ENCODE data around the gene XPO5.
"Not testable (repeated sequence)": the region's sequence is repeated elsewhere in the genome, so short reads cannot be mapped to it uniquely, and the experiment has no call there.

Gene XPO5

GRCh38 chr6:43584892-43585570, 9.2 kb upstream of the XPO5 start:
- DNase-seq (ENCODE audit: low read depth in 2 of 2), result no peak

GRCh38 chr6:43582911-43583310, 7.1 kb upstream of the XPO5 start:
- DNase-seq (ENCODE audit: low read depth in 2 of 2), result no peak

GRCh38 chr6:43579171-43579570, 3.3 kb upstream of the XPO5 start:
- DNase-seq (ENCODE audit: low read depth in 2 of 2), result no peak

GRCh38 chr6:43578748-43579147, 2.9 kb upstream of the XPO5 start:
- DNase-seq (ENCODE audit: low read depth in 2 of 2), result no peak

- DNase-seq (ENCODE audit: low read depth in 2 of 2), result no peak
These were observed 600 bp downstream of the XPO5 start for GRCh38 chr6:43575105-43575771.

GRCh38 chr6:43572015-43572414, 3.8 kb downstream of the XPO5 start:
- no peak for DNase-seq (ENCODE audit: low read depth in 2 of 2)

GRCh38 chr6:43570876-43571441, 4.9 kb downstream of the XPO5 start:
- DNase-seq (ENCODE audit: low read depth in 2 of 2), result no peak

- DNase-seq (ENCODE audit: low read depth in 2 of 2), result no peak
These were observed 16.5 kb downstream of the XPO5 start for GRCh38 chr6:43559328-43559727.

- DNase-seq (ENCODE audit: low read depth in 2 of 2), result not testable (repeated sequence)
These were observed 18.2 kb downstream of the XPO5 start for GRCh38 chr6:43557620-43558019.

GRCh38 chr6:43547222-43547621, 28.6 kb downstream of the XPO5 start:
- DNase-seq (ENCODE audit: low read depth in 2 of 2), result no peak

- DNase-seq (ENCODE audit: low read depth in 2 of 2), result no peak
These were observed 31.4 kb downstream of the XPO5 start for GRCh38 chr6:43544461-43544860.

- DNase-seq (ENCODE audit: low read depth in 2 of 2), result no peak
These were observed 33.9 kb downstream of the XPO5 start for GRCh38 chr6:43541774-43542471.

- DNase-seq (ENCODE audit: low read depth in 2 of 2), result no peak
These were observed 35.3 kb downstream of the XPO5 start for GRCh38 chr6:43540507-43540906.

- DNase-seq (ENCODE audit: low read depth in 2 of 2), result not testable (repeated sequence)
These were observed 36.4 kb downstream of the XPO5 start for GRCh38 chr6:43539409-43539808.

- not testable (repeated sequence) for DNase-seq (ENCODE audit: low read depth in 2 of 2)
These were observed 36.9 kb downstream of the XPO5 start for GRCh38 chr6:43538986-43539385.

- DNase-seq (ENCODE audit: low read depth in 2 of 2), result no peak
These were observed 43.6 kb downstream of the XPO5 start for GRCh38 chr6:43532201-43532600.

- no peak for DNase-seq (ENCODE audit: low read depth in 2 of 2)
These were observed 51.3 kb downstream of the XPO5 start for GRCh38 chr6:43524483-43524961.

- DNase-seq (ENCODE audit: low read depth in 2 of 2), result no peak
These were observed 52.6 kb downstream of the XPO5 start for GRCh38 chr6:43523284-43523683.

GRCh38 chr6:43522547-43523261, 53.1 kb downstream of the XPO5 start:
- no peak for DNase-seq (ENCODE audit: low read depth in 2 of 2)

- no peak for DNase-seq (ENCODE audit: low read depth in 2 of 2)
These were observed 54.0 kb downstream of the XPO5 start for GRCh38 chr6:43521836-43522235.

- no peak for DNase-seq (ENCODE audit: low read depth in 2 of 2)
These were observed 55.7 kb downstream of the XPO5 start for GRCh38 chr6:43520097-43520496.

All from stimulated activated CD8-positive, alpha-beta memory T cell treated with anti-CD3 and anti-CD28 coated beads, Interleukin-15, amount 100 ng/mL, for 48 hours (primary cell).